BE2C (cell line): ENCODE data around the gene RIBC1.
A peak's percentile ranks its signal among the peaks of the same experiment; 100 is the strongest.

Experiments
- DNase-seq: peaks from one replicate; pipeline ENCODE4 v3.0.0-alpha.2; 2020
- H3K27me3 ChIP-seq: fragments of 250-450 bp; sonication (Bioruptor Pico); 2 replicates; pipeline ENCODE4 v1.5.1; 2020; ENCODE audit warnings: mild to moderate bottlenecking
- H3K36me3 ChIP-seq: fragments of 250-450 bp; sonication (Bioruptor Pico); 2 replicates; pipeline ENCODE4 v1.5.1; 2020; ENCODE audit warnings: mild to moderate bottlenecking
- H3K4me1 ChIP-seq: fragments of 250-450 bp; sonication (Bioruptor Pico); 2 replicates; pipeline ENCODE4 v1.5.1; 2020
- H3K4me3 ChIP-seq: 2 replicates; pipeline ENCODE4 v1.5.1; 2011; ENCODE audit warnings: low read depth, low read length
- H3K9me3 ChIP-seq: fragments of 250-450 bp; sonication (Bioruptor Pico); 2 replicates; pipeline ENCODE4 v1.5.1; 2020
- TF ChIP-seq, protein P1 (sequence below): IDR thresholded peaks from 2 replicates; pipeline ENCODE4 v1.5.1; 2012; ENCODE audit warnings: mild to moderate bottlenecking, low read depth, low read length

RIBC1 gene

DNA sequence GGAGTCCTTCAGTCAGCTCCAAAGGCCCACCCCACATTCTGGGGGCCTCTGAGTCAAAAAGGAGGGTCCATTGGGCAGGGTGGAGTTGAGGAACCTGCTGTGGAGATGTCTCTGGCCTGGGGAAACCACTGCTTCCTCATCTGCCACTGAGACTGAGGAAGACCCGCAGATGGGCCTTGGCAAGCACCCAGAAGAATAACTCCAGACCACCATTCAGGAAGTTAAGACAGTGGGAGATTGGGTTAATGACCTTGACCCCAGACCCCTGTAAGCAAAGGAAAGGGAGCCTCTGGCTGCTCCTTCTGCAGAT, 19.6 kb downstream of the RIBC1 start:
- no peaks in the 10 kb centered on the region for H3K36me3 ChIP-seq
- H3K4me3 ChIP-seq: peak overlapping the region; percentile 60
- TF ChIP-seq, protein P1, sequence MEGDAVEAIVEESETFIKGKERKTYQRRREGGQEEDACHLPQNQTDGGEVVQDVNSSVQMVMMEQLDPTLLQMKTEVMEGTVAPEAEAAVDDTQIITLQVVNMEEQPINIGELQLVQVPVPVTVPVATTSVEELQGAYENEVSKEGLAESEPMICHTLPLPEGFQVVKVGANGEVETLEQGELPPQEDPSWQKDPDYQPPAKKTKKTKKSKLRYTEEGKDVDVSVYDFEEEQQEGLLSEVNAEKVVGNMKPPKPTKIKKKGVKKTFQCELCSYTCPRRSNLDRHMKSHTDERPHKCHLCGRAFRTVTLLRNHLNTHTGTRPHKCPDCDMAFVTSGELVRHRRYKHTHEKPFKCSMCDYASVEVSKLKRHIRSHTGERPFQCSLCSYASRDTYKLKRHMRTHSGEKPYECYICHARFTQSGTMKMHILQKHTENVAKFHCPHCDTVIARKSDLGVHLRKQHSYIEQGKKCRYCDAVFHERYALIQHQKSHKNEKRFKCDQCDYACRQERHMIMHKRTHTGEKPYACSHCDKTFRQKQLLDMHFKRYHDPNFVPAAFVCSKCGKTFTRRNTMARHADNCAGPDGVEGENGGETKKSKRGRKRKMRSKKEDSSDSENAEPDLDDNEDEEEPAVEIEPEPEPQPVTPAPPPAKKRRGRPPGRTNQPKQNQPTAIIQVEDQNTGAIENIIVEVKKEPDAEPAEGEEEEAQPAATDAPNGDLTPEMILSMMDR: no peak
- H3K4me1 ChIP-seq: no peaks in the 10 kb centered on the region
- no peaks in the 10 kb centered on the region for H3K27me3 ChIP-seq
- H3K9me3 ChIP-seq: no peaks in the 10 kb centered on the region
- DNase-seq: no peak

DNA sequence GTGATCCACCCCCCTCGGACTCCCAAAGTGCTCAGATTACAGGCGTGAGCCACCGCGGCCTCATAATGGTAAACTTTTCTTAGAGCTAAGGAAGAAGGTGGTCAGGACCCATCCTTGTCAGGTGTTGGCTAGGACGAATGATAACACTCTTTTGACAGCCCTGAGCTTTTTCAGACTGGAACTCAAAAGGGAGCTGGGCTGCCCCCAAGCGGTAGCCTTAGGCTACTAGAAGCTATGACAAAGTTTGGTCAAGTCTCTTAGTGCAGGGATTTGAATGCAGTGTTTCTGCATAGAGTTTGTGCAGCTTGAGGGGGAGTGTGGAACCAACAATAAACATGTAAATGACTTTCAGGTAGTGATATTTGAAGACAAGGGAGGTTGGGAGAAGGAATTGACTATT, 23.3 kb downstream of the RIBC1 start:
- peak; percentile 53 for DNase-seq
- Histone ChIP-seq H3K27me3 (no peaks in the 10 kb centered on the region), H3K36me3 (no peaks in the 10 kb centered on the region), H3K9me3 (no peaks in the 10 kb centered on the region), H3K4me3 (no peak overlapping the region), H3K4me1 (no peaks in the 10 kb centered on the region)
- TF ChIP-seq, protein P1: peak; percentile 69

DNA sequence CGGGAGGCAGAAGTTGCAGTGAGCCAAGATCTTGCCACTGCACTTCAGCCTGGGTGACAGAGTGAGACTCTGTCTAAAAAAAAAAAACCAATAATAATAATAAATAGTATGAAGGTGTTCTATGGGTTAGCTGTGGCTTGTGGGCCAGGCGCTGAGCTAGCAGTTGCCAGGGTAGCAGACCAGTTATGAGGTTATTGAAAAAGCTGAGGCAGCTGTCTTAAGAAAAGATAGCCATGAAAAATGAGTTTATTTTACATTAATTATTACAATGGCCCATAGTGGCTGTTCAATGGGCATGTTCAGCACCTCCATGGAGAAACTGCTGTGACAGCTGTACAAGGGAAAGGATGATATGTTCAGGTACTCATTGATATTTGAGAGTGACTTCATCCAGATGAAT, 24.8 kb downstream of the RIBC1 start:
- no peaks in the 10 kb centered on the region for H3K27me3 ChIP-seq
- no peak for DNase-seq
- no peaks in the 10 kb centered on the region for H3K36me3 ChIP-seq
- no peaks in the 10 kb centered on the region for H3K4me1 ChIP-seq
- H3K4me3 ChIP-seq: no peak overlapping the region
- no peaks in the 10 kb centered on the region for H3K9me3 ChIP-seq
- TF ChIP-seq, protein P1: no peak

DNA sequence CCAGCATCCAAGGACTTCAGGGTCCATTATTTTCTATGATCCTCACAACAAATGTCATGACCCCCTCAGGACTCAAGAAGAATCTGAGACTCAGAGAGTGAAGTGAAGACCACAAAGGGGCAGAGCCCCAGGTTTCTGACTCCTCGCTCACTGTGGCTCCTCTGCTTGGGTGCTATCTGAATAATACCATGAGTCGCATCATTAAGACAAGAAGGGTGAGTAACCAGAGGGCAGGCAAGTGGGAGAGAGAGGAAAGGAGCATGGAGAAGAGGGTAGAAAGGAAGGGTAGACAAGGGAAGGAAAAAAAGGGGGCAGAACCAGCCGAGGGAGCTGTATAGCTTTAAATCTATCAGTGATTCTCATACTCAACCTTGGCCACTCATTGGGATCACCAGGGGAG, 27.0 kb downstream of the RIBC1 start:
- TF ChIP-seq, protein P1: no peak

DNA sequence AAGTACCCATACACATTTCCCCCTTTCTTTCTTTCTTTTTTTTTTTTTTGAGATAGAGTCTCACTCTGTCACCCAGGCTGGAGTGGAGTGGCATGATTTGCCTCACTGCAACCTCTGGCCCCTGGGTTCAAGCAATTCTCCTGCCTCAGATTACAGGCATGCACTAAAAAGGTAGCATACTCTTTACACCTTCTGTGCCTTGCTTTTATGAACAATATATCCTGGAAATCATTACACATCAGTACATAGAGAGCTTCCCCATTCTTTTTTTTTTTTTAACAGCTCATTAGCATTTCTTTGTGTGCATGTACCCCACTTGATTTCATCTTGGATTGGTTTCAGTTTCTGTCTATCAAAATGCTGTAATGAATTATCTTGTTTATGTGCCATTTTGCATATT, 30.1 kb downstream of the RIBC1 start:
- H3K4me3 ChIP-seq: no peak overlapping the region
- no peak for DNase-seq
- no peaks in the 10 kb centered on the region for H3K36me3 ChIP-seq
- H3K4me1 ChIP-seq: no peaks in the 10 kb centered on the region
- H3K9me3 ChIP-seq: no peaks in the 10 kb centered on the region
- TF ChIP-seq, protein P1: no peak
- H3K27me3 ChIP-seq: peaks cover 3% of the 10 kb centered on the region; the same call in 1 of the 2 replicates

More for the DNA sequence above, 27.0 kb downstream of the RIBC1 start:
- Histone ChIP-seq H3K9me3 (no peaks in the 10 kb centered on the region), H3K4me1 (no peaks in the 10 kb centered on the region), H3K27me3 (no peaks in the 10 kb centered on the region), H3K36me3 (no peaks in the 10 kb centered on the region), H3K4me3 (no peak overlapping the region)
- DNase-seq: no peak

DNA sequence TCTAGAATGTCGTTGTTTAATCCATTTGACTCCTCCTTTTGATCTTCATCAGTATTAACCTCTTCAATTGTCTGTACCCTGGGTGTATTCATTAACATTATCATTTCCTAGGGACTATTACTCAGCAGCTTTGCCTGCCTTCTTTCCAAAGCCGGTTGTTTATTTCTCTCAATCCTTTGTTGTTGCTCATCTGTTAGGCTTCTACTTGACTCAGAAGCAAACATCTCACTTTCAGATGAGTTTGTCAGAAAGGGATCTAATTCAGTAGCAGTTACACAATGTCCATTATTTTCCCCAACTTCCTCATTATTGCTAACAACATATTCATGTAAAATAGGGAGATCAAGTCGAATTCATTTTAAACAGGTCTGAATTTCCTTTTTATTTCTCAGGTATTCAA, 33.6 kb downstream of the RIBC1 start:
- TF ChIP-seq, protein P1: no peak
- DNase-seq: no peak

More for the DNA sequence above, 33.6 kb downstream of the RIBC1 start:
- no peaks in the 10 kb centered on the region for H3K36me3 ChIP-seq
- no peak overlapping the region for H3K4me3 ChIP-seq
- H3K27me3 ChIP-seq: peaks cover 3% of the 10 kb centered on the region; the same call in 1 of the 2 replicates
- H3K4me1 ChIP-seq: no peaks in the 10 kb centered on the region
- no peaks in the 10 kb centered on the region for H3K9me3 ChIP-seq
